ENCODE data around the gene DSC3.

Gene DSC3

GRCh38 chr18:31042406-31043181, at the start of gene DSC3:
Gene DSC3 (minus strand): TSS chr18:31042742. CDS start chr18:31042660, 82 bp downstream.
- DNase-seq (ENCODE audit: low spot score): no peak

DNA sequence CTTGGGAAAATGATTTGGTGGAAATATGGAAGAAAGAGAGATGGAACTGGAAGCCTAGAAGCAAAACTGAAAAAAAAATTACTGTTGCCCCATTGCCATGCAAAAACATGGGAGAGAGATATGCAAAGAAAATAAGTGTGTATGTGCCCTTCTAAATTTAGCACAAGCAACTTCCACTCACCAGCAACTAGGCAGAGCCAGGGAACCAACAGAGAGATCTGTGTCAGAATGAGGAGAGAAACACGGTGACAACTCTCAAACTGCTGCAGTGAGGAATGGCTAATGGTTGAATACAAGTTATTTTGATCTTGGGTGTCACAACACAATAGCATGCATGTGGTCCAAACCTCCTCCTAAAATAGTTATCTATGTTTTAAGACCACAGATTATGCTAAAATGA, 48.8 kb upstream of the DSC3 start:
- DNase-seq (ENCODE audit: low spot score): no peak

DNA sequence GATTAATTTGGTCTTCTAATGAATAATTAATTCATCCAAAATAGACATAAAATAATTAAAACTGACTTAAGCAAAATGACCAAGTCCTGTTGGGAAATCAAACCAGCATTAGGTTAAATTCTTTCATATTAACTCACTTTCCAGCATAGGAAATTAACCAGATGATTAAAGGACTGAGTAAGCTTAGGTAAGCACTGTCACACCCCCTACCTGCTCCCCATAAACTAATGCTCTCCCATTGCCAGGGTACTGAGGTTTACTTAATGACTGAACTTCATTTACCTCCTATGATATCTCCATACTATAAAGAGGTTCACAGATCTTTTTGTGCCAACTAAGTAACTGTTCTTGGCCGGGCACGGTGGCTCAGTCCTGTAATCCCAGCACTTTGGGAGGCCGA, 46.0 kb upstream of the DSC3 start:
- no peak for DNase-seq (ENCODE audit: low spot score)

DNA sequence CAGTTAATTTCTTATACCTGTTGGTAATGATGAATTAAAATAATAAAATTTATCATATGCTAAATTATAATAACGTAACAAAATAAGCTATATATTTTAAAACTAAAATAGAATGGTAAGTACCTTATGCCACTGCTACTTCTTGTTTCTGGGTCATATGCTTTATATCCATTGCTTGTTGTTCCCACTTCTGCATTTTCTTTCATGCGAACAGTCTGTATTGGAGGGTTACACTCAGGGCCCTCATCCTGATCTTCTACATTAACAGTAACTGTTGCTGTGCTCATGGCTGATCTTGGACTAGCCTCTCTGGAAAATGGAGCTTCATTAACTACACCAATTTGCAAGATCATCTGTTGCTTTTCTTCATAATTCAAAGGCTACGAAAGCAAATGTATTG, 37.4 kb upstream of the DSC3 start:
- no peak for DNase-seq (ENCODE audit: low spot score)

DNA sequence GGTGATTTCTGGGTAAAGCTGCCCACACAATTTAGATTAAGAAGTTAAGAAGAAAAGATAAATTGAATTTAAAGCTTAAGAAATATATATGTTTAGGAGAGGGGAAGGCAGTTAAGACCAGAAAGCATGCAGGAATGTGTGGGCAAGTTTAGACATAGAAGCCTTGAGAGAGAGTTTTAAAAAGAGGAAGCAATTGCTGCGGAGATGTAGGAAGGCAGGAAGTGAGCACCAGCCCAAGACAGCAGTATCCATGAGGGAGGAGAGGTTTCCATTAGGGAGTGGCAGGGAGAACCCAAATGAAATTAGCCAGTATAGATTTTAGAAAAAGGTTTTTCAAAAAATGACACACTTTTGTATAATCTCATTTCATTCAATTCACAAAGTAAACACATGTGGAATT, 35.3 kb upstream of the DSC3 start:
- no peak for DNase-seq (ENCODE audit: low spot score)

GRCh38 chr18:31072175-31072574, 29.6 kb upstream of the DSC3 start:
- no peak for DNase-seq (ENCODE audit: low spot score)

DNA sequence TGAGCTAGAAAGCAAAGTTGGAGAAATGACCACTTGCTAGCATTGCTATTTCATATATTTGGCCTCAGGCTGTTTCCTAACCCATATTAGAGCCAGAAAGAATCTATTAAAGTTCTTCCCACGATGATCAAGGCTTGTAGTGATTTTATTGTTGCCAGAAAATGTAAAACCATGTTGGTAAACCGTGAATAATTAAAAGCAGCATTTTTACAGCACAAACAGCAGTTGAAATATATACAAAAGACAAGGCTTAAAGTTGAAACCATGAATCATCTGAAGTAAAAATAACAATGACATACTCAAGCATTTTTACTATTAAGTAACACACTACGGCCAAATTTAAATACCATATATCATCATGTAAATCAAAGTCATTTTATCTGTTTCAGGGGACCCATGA, 27.7 kb upstream of the DSC3 start:
- no peak for DNase-seq (ENCODE audit: low spot score)

- DNase-seq (ENCODE audit: low spot score): no peak
These were observed 23.7 kb upstream of the DSC3 start for GRCh38 chr18:31066266-31066665.

- no peak for DNase-seq (ENCODE audit: low spot score)
These were observed 22.7 kb upstream of the DSC3 start for GRCh38 chr18:31065036-31065773.

- DNase-seq (ENCODE audit: low spot score): no peak
These were observed 21.6 kb upstream of the DSC3 start for GRCh38 chr18:31064130-31064529.

DNA sequence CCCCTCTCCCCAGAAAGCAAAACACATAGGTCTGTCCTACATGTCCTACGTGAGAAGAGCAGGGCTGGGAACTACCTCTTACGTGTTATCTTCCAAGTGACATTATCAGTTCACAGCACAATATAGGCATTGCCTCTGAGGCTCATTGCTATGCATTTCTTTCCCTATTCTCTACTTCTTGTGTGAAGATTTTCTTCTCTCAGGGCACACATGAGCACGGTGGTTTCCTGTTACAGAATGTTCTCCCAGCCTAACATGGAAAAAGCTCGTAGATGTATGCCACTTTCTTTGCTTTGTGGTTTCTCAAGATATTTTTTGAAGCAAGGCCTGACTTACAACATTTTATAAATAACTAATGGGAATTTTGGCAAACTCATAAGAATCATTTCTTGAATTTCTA, 19.4 kb upstream of the DSC3 start:
- no peak for DNase-seq (ENCODE audit: low spot score)

DNA sequence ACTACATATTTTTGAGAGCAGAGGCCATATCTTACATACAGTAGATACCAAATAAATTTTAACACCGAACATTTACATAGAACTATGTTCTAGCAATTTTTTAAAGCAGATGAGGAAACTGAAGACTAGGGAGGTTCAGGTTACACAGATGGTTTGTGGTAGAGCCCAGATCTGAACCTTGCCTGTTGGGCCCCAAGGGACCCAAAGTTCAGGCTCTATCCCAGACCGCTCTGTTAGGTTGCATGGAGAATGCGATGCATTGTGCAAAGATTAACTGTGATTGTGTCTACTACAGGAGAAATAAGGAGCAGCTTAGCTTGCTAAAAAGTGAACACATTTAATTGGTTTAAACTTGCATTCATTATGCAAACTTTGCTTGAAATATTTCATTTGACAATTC, 16.4 kb upstream of the DSC3 start:
- DNase-seq (ENCODE audit: low spot score): no peak

DNA sequence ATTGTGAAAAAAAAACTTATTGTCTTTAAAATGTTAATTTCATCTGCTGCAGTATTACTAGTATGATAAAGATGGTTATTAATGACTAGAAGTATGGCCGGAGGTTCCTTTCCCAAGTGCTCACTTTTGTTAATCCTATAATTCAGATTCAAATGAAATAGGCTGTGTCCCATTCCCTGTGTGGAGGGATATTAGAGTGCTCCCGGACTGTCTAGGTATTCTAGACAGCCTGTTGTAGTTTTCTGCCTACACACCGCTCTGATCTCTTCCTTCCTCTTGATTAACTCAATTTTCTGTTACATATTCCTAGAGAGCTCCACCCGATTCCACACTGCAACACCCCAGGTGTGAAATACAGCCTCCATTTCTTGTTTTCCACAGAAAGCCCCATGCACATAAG, 15.4 kb upstream of the DSC3 start:
- DNase-seq (ENCODE audit: low spot score): no peak

DNA sequence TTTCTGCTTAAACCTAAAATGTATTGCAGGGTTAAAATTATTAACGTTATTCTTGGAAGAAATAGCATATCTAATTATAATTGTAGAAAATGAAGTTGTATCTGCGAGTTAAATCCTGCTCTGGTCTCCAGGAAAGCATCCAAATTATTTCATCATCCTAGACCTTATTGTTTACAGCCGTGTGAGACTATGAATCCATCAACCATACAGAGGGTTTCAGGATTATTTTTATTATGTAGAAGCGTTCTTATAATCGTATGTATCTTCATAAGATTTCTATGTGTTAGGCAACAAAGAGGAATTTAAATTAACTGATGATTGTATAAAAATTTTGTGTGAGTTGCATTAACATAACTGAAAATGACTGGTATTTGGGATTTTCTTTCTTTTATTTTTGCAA, 14.5 kb upstream of the DSC3 start:
- no peak for DNase-seq (ENCODE audit: low spot score)

DNA sequence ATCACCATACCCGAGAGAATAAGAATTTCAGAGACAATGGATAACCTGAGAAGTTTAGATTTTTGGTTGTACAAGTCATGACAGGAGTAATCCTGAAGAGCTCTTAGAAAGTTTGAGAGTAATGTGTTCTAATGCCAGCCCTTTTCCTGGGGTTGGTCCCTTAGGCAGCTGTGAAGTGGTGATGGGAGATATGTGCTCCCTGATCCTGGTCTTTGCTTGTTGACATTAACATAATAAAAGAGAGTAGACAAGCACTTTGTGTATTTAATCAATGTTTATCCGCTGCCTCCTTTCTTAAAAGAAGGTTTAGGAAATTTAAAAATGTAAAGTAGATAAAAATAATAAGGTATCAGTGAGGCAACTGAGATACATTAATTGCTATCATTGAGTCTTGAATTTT, 13.8 kb upstream of the DSC3 start:
- DNase-seq (ENCODE audit: low spot score): no peak

- no peak for DNase-seq (ENCODE audit: low spot score)
These were observed 8.1 kb upstream of the DSC3 start for GRCh38 chr18:31050635-31051034.

DNA sequence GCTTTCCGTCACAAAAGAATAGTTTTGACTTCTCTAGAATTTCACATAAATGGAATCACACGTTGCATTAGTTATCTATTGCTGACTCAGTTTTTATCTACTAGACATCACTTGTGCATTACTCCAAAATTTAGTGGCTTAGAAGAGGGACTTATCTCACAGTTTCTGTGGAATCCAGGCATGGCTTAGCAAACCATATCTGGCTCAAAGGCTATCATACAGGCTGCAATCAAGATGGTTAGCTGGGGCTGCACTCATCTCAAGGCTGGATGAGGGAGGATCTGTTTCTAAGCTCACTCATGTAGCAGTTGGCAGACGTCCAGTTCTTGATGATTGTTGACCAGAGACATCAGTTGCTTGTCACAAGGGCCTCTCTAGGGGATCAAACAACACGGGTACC, 6.6 kb upstream of the DSC3 start:
- DNase-seq (ENCODE audit: low spot score): no peak

DNA sequence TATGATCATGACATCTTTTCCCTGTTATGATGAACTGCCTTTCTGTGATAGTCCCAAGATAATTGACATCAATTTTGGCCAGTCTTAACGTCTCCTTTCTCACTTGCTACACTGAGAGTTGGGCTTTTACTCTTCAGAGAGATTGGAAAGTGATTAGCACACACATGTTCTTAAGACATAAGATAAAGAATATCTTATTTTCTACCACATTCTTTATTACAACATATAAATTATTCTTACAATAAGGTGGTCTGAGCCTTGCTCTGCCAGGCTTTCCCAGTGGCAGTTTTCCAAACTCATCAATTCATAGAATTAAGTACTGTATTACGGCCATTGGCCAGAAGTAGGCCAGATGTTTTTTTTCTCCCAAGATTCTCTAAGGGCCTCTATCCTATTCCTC, 5.7 kb upstream of the DSC3 start:
- DNase-seq (ENCODE audit: low spot score): no peak

DNA sequence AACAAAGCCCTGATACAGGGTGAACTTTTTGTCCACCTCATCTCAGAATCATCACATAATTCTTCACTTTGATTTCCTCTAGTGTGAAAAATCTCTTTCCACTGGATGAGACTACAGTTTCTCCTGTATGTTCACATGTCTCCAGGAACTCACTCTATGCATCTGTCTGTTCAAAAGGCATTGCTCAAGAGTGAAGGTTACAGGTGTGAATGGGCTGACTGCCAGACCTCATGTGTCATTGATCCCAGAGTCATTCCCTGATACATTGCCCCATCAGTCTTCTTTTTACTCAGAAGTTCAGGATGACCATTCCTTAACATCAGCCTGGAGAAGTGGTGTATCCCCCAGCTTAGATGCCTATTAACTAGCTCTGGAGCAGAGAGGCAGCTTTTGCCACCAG, 4.4 kb upstream of the DSC3 start:
- no peak for DNase-seq (ENCODE audit: low spot score)

DNA sequence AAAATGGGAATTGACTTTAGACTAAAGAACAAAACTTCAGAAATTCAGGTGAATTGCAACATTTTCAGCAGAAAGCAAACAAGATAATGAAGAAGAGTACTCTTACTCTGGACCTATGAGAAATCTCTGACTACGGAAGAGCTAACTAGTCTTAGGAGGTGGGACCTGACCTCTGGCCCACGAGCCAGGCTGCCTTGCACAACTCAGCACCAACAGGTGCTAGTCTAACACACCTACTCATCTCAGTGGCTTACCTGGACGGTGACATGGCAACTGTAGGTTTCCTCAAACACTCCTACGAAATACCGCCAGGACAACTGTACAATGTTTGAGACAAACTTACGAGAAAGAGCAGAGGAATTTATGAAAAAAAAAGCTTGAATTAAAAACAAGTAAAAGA, 3.1 kb upstream of the DSC3 start:
- DNase-seq (ENCODE audit: low spot score): no peak

GRCh38 chr18:31044926-31045325, 2.4 kb upstream of the DSC3 start:
- no peak for DNase-seq (ENCODE audit: low spot score)

DNA sequence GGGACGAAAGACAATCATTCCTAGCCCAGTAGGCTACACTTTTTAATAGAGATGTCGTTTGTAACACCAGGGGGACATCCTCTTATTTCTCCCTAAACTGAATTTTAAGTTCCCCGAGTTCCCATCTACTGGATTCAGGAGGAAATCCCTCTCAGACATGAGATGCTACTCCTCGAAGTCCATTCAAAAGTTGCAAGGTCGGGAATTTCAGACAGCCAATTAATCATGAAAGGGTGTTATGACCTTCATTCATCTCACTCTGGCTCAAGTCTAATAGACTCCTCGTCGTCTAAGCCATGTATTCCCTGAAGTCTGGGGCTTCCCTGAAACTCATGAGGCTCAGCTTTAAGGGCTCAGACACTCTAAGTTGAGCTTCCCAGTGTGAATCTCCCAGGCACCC, 1.2 kb upstream of the DSC3 start:
- DNase-seq (ENCODE audit: low spot score): no peak

- DNase-seq (ENCODE audit: low spot score): no peak
These were observed 497 bp downstream of the DSC3 start for GRCh38 chr18:31042084-31042405.
